HG03175 (cell line): ENCODE measurements around the gene HLA-DQB1.
"Not testable (repeated sequence)": the region's sequence is repeated elsewhere in the genome, so short reads cannot be mapped to it uniquely, and the experiment has no call there.

Experiments used
- ATAC-seq: cut with Tn5 transposase; IDR thresholded peaks from one replicate; pipeline ENCODE4 v1.9.1; 2021; ENCODE audit warnings: mild to moderate bottlenecking, moderate library complexity; ENCODE audit not compliant: unreplicated experiment

Gene HLA-DQB1

DNA sequence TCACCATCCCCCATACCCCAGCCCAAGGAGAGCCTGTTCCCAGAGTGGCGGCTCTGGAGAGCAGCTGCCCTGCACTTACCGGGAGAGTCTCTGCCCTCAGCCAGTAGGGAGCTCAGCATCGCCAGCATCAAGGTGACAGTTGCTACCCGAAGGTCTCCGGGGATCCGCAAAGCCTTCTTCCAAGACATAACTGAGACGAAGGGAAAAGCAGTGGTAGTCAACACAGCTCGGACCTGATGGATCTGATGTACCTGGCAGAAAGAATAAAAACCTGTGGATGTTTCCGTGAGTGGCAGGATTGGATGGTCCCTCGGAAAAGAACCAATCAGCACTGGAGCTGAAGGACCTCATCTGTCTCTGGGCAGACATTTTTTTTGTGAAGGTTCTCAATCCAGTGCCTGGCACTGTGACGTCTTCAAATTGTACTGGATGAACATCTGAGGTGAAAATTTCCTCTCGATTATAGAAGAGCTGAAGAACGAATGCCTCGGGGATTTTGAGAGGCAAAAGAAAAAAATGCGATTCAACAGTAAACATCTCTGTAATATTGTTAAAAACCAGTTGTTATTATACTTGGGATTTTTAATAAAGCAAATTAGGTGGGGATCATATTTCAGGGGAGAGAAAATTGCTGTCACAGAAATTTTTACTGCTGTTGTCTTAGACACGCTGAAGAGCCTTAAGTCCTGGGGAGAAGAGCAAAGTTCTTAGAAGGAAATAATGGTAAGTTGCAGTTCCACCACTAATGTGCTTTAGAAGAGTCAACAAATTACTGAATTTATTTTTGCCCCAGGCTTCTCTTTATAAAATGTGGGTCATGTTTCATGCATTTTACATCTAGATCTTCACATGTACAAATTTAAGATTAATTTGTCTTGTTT, at the start of gene HLA-DQB1:
Gene HLA-DQB1 (minus strand): TSS at position 238 of the 881 bp plus-strand sequence. CDS start 50 bp downstream, at position 188.
- ATAC-seq, result peak; percentile 70

DNA sequence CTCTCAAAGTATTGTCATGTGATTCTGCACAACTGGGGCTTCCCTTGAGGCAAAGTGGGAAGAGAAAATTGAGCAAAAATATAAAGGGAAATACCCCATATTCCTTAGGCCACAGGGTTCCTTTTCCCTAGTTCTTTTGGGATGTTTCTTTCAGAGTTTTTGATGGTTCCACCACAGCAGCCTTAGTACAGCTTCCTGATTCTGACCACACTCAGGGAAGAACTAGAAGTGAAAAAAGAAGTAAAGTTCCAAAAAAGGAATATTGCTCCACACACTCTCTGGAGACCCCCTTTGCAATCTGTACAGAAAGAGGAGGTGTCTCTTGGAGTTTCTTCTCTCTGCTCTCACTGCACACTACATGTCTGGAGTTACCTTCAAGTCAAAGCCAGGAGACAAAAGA, 46.8 kb upstream of the HLA-DQB1 start:
- ATAC-seq, result no peak

DNA sequence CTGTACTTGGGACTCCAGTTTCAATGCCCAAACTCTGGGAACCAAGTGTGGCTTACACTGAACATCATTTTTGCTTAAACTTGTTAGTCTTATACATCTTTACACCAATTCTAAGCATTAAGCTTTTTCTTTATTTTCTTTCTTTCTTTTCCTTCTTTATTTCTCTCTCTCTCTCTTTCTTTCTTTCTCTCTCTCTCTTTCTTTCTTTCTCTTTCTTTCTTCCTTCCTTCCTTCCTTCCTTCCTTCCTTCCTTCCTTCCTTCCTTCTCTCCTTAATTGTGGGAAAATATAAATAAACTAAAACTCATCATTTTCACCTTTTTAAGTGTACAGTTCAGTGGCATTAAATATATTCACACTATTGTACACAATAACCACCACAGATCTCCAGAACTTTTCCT, 43.2 kb upstream of the HLA-DQB1 start:
- no peak for ATAC-seq

DNA sequence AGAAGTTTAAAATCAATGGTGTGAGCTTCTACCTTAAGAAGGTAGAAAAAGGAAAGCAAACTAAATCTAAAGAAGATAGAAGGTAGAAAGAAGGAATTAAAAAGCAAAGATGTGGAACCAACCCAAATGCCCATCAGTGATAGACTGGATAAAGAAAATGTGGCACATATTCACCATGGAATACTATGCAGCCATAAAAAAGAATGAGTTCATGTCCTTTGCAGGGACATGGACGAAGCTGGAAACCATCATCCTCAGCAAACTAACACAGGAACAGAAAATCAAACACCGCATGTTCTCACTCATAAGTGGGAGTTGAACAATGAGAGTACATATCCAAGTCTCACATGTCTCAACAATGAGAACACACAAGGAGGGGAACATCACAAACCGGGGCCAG, 38.7 kb upstream of the HLA-DQB1 start:
- not testable (repeated sequence) for ATAC-seq

DNA sequence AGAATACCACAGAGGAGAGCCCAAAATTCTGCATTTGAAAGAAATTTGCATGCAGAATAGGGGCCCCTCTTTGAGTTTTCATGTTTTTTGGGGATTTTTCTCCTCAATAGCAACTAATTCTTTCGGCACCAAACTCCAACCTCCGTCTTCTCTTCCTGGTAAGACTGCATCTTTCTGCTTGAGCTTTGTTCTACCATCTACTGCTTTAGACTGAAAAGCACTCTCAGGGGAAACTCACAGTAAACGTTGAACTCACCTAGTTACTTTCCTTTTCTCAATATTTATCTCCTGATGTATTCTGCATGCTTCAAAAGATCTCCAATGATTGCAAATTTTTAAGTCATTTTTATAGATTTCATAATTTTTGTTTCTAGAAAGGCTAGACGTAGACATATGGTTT, 36.9 kb upstream of the HLA-DQB1 start:
- ATAC-seq, result no peak

DNA sequence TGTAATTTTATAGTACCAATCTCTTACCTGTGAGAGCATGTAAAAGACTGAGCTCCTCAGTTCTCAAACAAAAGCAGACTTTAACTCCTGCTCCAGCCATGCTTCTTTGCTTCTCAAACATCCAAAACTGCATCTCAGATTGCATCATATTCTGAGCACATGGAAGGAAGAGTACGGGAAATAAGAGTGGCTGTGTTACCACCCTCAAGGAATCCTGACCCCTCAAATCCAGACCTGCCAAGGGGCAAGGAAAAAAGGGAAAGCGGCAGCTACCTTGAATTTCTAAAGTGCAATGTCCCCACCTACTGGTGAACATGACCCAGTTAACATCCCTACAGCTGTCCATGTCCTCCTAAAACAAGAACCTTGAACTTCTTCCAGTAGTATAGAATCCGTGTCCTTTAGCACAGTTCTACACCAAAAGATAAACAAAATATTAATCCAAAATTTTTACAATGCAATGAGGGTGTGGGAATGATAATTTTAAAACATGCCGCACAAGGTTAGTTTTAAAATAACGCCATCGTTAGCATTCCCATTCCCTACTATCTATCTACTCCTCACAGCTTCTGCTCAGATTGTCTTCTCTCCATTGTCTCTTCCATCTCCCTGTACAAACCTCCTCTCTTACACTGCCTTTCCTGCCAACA, 34.1 kb upstream of the HLA-DQB1 start:
- ATAC-seq, result no peak

DNA sequence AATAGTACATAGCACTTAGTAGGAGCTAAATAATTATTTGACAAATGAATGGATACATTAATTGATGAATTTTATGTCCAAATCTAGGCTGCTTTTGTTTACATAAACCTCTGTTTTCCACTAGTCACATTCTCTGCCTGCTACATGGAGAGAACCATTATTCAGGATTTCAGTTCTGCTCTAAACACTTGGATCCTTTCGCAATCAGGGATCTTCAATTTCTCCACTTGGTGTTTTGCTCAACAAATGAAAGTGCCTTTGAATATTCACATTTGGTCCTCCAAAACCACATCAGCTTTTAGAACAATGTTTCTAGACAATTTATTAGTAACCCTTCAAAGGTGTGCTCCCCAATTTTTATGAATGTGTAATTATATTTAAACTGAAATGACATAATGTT, 30.6 kb upstream of the HLA-DQB1 start:
- no peak for ATAC-seq

DNA sequence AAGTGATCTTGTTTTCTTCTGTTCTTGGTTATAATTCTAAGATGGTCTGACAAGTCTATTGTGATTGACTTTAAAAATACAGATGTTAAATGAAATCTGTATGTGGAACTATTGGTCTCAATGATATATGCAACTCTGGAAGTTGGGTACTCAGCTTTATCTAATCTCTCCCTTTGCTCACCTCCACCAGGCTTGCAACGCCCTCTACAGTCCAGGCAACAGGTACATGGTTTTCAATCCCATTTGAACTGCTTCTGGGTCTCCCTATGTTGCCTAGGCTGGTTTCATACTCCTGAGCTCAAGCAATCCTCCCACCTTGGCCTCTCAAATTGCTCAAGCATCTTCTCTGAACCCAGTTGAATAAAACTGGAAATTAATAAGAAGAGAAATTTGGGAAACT, 25.6 kb upstream of the HLA-DQB1 start:
- ATAC-seq, result no peak

DNA sequence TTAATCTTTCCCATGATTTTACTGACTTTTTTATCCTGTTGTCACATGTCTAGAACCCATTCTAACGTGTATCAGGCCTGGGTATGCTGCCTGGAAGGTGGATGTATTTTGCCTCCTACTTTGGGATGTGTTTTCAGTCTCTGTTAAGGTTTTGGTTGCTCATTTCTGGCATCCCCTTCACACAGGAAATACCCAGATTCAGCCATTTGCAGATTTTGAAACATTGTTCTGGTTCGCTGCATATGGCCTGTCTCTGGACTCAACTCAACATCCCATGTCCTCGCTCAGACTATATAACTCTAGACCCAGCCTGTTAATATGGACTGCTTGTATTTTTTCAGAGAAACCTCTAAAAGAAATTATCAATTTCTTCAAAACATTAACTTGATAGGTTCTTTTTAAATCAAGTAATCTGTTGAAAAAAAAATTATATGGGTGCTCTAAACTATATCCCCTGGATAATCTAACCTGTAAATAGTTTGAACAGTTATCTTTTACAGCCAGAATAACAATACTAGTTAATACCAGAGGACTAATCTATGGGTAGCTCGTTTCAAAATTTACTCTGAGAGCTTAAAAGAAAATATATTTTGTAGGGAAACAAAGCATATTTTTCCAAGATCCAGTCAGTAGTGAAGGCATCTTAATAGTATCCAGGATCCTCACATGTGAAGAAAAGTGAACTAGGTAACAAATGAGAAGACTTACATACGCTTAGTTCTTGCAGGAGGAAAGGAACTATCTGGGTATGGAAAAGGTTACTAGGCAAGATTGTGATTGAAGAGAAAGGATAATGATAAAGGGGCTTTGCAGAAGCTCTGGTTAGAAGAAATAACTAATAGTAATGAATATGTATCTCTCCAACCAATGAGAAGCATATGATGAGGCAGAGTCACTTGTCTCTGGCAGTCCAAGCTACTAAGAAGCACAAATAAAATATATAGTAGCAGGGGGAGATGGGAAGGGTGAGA, 23.4 kb upstream of the HLA-DQB1 start:
- peak; percentile 38 for ATAC-seq

DNA sequence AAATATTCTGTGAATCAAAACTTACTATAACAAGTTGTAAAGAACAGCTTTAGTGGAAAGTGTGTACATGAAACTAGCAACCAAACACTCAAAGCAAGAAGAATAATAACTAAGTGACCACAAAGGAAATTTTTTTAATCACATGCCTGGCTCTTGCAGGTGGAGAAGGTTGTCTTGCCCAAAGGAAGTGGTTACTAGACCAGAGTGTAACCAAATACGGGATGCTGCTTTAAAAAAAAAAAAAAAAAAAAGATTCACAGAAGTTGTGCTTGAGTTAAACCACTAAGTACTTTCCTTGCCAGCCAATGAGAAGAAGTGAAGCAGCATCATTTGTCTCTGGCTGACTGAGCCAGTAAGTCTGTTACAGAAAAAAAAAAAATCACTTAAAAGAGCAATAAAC, 19.1 kb upstream of the HLA-DQB1 start:
- peak; percentile 79 for ATAC-seq

DNA sequence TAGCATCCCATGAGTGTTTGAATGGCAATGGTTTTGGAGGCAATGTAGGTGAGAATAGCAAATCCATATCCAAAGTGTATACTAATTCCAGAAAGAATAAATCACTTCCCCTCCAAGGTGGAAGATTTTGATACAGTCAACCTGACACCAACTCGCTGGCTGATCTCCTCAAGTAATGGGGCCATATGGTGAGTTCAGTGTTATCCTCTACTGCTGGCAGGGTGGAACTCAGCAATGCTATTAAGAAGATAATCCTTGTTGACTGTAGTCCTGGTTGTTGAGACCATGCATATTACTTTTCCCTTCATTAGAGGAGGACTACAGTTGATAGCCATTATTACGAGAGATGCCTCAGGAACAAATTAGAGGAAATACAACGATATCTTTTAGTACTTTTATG, 17.8 kb upstream of the HLA-DQB1 start:
- ATAC-seq, result no peak

DNA sequence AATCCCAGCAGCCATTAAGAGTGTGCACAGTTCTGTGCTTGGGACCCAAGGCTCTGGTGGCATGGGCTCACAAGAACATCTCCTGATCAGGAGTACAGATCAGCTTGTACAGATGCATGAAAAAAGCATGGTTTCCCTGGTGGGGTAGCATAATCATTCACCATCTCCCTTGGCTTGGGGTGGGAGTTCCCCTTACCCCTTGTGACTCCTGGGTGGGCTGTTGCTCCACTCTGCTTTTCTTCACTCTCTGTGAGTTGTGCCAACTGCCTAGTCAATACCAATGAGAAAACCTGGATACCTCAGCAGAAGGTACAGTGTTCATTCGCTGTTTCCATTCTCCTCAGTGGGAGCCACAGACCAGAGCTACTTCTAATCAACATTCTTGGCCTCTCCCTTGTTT, 13.6 kb upstream of the HLA-DQB1 start:
- no peak for ATAC-seq

DNA sequence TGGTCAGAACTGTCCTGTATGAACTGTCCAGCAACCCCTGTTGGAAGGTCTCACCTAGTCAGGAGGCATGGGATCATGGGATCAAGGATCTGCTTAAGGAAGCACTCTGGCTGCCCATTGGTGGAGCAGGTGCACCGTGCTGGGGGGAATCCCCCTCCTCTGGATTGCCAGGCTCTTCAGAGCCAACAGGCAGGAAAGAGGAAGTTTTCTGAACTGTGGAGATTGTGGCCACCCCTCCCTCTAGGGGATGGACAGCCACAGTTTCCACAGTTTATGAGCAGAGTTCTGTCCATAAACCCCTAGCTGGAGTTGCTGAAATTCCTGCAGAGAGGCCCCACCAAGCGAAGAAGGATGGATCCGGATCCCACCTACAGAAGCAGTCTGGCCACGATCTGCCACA, 13.0 kb upstream of the HLA-DQB1 start:
- ATAC-seq, result no peak

DNA sequence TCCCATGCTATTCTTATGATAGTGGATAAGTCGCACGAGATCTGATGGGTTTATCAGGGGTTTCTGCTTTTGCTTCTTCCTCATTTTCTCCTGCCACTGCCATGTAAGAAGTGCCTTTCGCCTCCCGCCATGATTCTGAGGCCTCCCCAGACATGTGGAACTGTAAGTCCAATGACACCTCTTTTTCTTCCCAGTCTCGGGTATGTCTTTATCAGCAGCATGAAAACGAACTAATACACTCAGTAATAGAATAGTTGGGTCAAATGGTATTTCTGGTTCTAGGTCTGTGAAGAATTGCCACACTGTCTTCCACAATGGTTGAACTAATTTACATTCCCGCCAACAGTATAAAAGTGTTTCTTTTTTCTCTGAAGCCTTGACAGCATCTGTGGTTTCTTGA, 7.7 kb upstream of the HLA-DQB1 start:
- not testable (repeated sequence) for ATAC-seq

DNA sequence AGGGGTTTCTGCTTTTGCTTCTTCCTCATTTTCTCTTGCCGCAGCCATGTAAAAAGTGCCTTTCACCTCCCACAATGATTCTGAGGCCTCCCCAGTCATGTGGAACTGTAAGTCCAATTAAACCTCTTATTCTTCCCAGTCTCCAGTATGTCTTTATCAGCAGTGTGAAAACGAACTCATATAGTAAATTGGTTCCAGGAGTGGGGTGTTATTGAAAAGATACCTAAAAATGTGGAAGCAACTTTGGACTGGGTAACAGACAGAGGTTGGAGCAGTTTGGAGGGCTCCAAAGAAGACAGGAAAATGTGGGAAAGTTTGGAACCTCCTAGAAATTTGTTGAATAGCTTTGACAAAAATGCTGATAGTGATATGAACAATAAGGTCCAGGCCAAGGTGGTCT, 5.5 kb upstream of the HLA-DQB1 start:
- ATAC-seq, result not testable (repeated sequence)

DNA sequence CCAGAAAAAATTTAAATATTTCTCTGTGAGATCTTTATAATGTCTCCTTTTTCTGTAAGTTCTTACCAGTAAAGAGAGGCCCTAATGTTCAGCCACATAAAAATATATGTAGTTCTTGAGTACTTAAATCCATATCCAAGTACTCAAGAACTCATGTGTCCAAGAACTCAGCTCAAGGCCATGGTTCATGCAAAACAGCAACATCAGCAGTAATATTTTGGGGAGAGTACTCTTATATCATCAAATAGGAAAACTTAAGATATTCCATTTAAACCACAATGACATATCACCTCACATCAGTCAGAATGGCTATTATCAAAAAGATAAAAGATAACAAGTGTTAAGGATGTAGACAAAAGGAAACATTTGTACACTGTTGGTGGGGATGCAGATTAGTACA, 3.4 kb upstream of the HLA-DQB1 start:
- ATAC-seq, result no peak

DNA sequence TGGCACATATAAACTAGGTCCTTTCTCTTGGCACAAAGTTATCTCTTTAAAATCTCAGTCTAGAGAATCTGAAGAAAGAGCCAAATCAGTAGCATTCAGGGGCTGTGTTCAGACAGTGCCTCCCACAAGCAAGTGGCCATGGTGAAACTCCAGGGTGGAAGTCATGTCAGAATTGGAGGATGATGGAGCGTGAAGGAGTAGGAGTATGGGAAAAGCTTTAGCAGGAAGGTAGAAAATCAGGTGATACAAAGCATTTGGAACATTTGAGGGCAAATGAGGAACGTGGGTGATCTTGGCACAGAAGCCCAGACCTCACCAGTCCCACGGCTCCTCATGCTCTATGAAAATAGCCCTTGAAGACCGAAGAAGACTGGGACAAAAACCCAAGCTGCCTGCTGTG, 2.8 kb upstream of the HLA-DQB1 start:
- ATAC-seq, result no peak

DNA sequence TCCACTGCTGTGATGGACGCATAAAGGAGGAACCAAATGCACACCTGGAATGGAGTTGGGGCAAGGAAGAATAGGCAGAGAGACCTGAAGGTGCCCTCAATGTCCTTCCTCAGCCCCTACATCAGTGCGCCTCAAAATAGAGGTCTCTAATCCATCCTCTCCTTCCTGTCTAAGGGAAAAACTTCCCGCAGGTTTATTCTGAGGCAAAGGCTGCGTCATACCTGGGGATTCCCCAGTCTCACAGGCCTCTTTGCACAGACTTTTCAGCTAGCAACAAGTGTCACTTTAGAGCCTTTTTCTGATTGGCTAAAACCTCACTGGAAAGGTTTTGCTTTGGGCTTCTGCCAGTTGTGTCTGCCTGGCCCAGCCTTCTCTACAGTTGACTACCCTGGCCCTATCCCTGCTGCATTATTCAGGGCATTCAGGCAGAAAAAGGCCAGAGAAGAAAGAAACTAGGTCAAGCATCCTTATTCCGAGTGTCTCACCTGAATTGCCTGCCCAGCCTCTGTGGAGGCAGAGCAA, 1.8 kb upstream of the HLA-DQB1 start:
- peak; percentile 67 for ATAC-seq

DNA sequence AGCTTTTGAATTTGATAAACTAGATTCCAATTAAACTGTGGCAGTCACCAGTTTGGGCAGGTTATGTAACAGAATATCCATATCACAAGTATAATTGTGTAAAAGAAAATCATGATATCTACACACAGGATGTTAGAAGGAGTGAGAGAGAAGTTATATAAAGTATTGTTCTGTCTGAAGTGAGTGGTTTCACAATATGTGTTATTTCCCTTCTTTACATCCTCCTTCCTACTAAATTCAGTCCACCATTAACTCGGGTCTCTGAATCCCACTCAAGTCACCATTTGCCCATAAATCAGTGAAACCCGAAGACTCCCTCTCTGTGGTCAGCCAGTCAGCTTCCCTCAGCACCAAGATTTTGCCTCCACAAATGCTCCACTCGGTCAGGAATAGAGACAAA, 796 bp downstream of the HLA-DQB1 start:
- no peak for ATAC-seq

DNA sequence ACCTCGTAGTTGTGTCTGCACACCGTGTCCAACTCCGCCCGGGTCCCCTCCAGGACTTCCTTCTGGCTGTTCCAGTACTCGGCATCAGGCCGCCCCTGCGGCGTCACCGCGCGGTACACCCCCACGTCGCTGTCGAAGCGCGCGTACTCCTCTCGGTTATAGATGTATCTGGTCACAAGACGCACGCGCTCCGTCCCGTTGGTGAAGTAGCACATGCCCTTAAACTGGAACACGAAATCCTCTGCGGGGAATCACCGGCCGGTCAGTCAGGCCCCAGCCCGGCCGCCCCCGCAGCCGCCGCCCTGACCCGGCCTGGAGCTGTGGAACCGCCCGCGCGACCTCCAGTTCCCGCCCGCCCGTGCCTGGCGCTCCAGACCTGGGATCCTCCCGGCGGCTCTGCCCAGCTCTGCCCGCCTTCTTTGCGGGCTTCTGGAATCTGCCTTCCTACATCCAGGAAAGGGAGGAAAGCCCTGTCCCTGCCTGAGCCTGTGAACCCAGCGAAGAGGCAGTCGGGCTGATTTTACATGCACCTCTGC, 1.6 kb downstream of the HLA-DQB1 start:
- ATAC-seq, result no peak

DNA sequence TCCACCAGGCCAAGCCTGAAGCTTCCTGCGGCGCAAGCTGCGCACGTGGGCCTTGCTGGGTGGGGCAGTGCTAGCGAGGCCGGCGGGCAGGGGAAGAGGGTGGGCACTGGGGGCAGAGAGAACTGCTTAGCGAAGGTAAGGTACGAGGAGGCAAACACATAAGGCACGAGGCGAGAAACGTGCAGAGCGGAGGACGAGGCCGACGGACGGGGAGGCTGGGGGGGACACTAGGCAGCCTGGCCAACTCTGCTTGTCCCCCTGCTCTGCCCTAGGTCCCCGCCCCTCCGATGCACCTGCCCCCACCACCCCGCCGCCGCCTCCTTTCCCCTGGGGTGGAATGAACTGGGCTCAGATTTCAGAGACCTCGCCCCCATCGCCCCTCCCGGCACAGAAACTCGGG, 2.1 kb downstream of the HLA-DQB1 start:
- ATAC-seq, result no peak
